Keratinocyte (primary cell): ENCODE results near the gene MOGAT2. TPM values are rescaled to one million over a fixed set of nuclear protein-coding genes. Genes with fewer than 3 reads are reported as not detected.

Experiments
- DNase-seq: peaks from one replicate; pipeline ENCODE4 v3.0.0-alpha.2; 2011; ENCODE audit warnings: low read depth, missing footprints, low spot score
- FAIRE-seq: peaks from 2 replicates; lab custom pipeline; 2011; peaks lifted over from hg19 to GRCh38; lab: Jason Lieb, UNC
- H2AFZ ChIP-seq: 2 replicates; pipeline ENCODE4 v1.6.0; 2012; ENCODE audit warnings: low read length, control low read depth, inconsistent platforms; ENCODE audit not compliant: control insufficient read depth
- H3K27ac ChIP-seq: 2 replicates; pipeline ENCODE4 v1.5.1; 2011; ENCODE audit warnings: low read length; ENCODE audit not compliant: control insufficient read depth, insufficient read depth
- H3K27me3 ChIP-seq: 3 replicates; pipeline ENCODE4 v1.6.0; 2011; ENCODE audit warnings: low read length; ENCODE audit not compliant: control insufficient read depth, insufficient read depth; ENCODE audit errors: extremely low read depth
- H3K36me3 ChIP-seq, 2 experiments: 2 replicates in 1 of 2; 3 replicates in 1 of 2; pipeline ENCODE4 v1.5.1; 2011; ENCODE audit warnings: low read length in 2 of 2, mild to moderate bottlenecking in 1 of 2; ENCODE audit not compliant: control insufficient read depth in 2 of 2, insufficient read depth in 2 of 2; ENCODE audit errors: extremely low read depth in 1 of 2
- H3K4me1 ChIP-seq: 3 replicates; pipeline ENCODE4 v1.5.1; 2011; ENCODE audit warnings: low read length; ENCODE audit not compliant: control insufficient read depth, insufficient read depth; ENCODE audit errors: extremely low read depth
- H3K4me2 ChIP-seq: 3 replicates; pipeline ENCODE4 v1.6.0; 2011; ENCODE audit warnings: low read depth, low read length; ENCODE audit not compliant: control insufficient read depth, insufficient read depth; ENCODE audit errors: extremely low read depth
- H3K4me3 ChIP-seq, 3 experiments: fragments of 200-600 bp in 1 of 3; sonication (generic) in 1 of 3; 2 replicates in 2 of 3; 3 replicates in 1 of 3; pipeline ENCODE4 v1.5.1; 2011 to 2016; ENCODE audit warnings: low read length in 3 of 3, mild to moderate bottlenecking in 3 of 3, control low read depth in 2 of 3, inconsistent platforms in 1 of 3, low read depth in 1 of 3, mixed read lengths in 1 of 3, mixed run types in 1 of 3, moderate library complexity in 1 of 3; ENCODE audit not compliant: control insufficient read depth in 2 of 3, insufficient read depth in 2 of 3; ENCODE audit errors: extremely low read depth in 1 of 3
- H3K79me2 ChIP-seq: 2 replicates; pipeline ENCODE4 v1.6.0; 2012; ENCODE audit warnings: low read length; ENCODE audit not compliant: control insufficient read depth, insufficient read depth
- H3K9ac ChIP-seq: 3 replicates; pipeline ENCODE4 v1.6.0; 2011; ENCODE audit warnings: low read length; ENCODE audit not compliant: control insufficient read depth, insufficient read depth; ENCODE audit errors: extremely low read depth
- H3K9me1 ChIP-seq: 3 replicates; pipeline ENCODE4 v1.6.0; 2011; ENCODE audit warnings: low read length; ENCODE audit not compliant: control insufficient read depth, insufficient read depth; ENCODE audit errors: extremely low read depth
- H3K9me3 ChIP-seq: 2 replicates; pipeline ENCODE4 v1.5.1; 2012; ENCODE audit warnings: low read depth, low read length; ENCODE audit not compliant: control insufficient read depth
- H4K20me1 ChIP-seq: 3 replicates; pipeline ENCODE4 v1.6.0; 2011; ENCODE audit warnings: low read length; ENCODE audit not compliant: control insufficient read depth, insufficient read depth; ENCODE audit errors: extremely low read depth
- EZH2 ChIP-seq: IDR thresholded peaks from one replicate; pipeline ENCODE4 v1.6.1; 2012; ENCODE audit warnings: inconsistent platforms, mild to moderate bottlenecking, low read length, moderate library complexity
- dilution Hi-C: fragments of 300-500 bp; cut with MboI; formaldehyde crosslinking; loops from one replicate; pipeline ENCODE4 v1.7.0; 2020; ENCODE audit warnings: low sequenced_read_pairs; ENCODE audit not compliant: extremely low pct_ligation_motif_present
- polyA plus RNA-seq, 5 experiments: library from polyadenylated mRNA; depleted of rRNA in 3 of 5; stranded (reverse) in 3 of 5; stranded (forward) in 1 of 5; unstranded in 1 of 5; fragments of >200 nt; gene quantifications; 1 replicate in 1 of 5; 2 replicates in 3 of 5; 3 replicates in 1 of 5; pipeline versions ENCODE4 v1.2.1 to v1.2.3, GENCODE V29; 2011 to 2012; ENCODE audit warnings: missing spikeins in 2 of 5, low read depth in 1 of 5, low replicate concordance in 1 of 5
- TF ChIP-seq, protein P1 (sequence below), 3 experiments: IDR thresholded peaks in 1 of 3; conservative IDR thresholded peaks in 1 of 3; optimal IDR thresholded peaks in 1 of 3; 2 replicates in 2 of 3; 3 replicates in 1 of 3; pipeline versions ENCODE3 to v1.5.1; 2011; ENCODE audit warnings: low read length in 3 of 3, mild to moderate bottlenecking in 3 of 3, moderate library complexity in 2 of 3, control low read depth in 1 of 3, inconsistent platforms in 1 of 3; ENCODE audit not compliant: insufficient read depth in 2 of 3; ENCODE audit errors: extremely low read depth in 1 of 3

MOGAT2 gene
- polyA plus RNA-seq, 1 donor (not counting 4 experiments of a cell fraction or from before 2014, with no cell fraction given) = not detected

DNA sequence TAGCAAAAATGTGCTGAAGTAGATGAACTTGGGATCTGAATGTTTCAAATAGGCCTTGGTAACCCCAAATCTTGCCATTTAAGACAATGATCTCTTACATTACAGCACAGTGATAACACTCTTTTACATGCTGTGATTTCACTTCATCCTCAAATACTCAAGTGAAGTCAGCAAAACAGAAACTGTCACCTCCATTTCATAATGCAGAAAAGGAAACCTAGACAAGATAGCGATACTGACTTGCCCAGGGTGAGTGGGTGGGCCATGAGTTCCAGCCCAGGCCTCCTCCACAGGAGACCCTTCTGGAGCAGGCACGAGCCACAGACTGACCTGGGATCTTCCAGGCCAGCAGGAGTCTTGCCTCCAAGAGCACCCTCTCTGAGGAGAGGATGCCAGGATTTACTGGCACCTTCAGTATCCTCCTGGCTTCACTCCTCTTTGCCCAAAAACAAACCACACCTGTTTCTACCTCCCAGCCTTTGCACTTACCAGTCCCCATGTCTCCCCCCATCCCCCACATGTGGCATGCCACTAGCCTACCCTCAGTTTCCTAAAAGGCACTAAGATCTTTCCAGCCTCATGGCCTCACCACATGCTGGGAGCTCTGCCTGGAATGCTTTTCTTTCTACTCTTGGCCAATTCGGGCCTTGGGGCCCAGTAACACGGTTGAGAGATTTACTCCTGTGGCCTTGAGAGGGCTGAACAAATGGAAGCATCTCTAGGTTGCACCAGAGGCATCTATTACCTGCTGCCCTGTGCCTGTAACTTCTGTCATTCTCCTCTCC lies 49.0 kb downstream of the MOGAT2 start:
- H3K79me2 ChIP-seq = no peaks in the 10 kb centered on the region
- DNase-seq = no peak
- no peak overlapping the region for H3K9ac ChIP-seq
- H3K4me1 ChIP-seq = peaks cover 9% of the 10 kb centered on the region
- H3K9me1 ChIP-seq = no peaks in the 10 kb centered on the region
- peaks cover 31% of the 10 kb centered on the region for H3K27me3 ChIP-seq
- no peak overlapping the region for H3K27ac ChIP-seq
- no peaks in the 10 kb centered on the region for H3K36me3 ChIP-seq
- no peak for FAIRE-seq
- H3K4me3 ChIP-seq = no peak overlapping the region
- no peak for TF ChIP-seq EZH2
- no peak overlapping the region for H3K4me2 ChIP-seq
- dilution Hi-C loops = no loop called here
- no peaks in the 10 kb centered on the region for H4K20me1 ChIP-seq
- no peak overlapping the region for H2AFZ ChIP-seq
- H3K9me3 ChIP-seq = no peaks in the 10 kb centered on the region

DNA sequence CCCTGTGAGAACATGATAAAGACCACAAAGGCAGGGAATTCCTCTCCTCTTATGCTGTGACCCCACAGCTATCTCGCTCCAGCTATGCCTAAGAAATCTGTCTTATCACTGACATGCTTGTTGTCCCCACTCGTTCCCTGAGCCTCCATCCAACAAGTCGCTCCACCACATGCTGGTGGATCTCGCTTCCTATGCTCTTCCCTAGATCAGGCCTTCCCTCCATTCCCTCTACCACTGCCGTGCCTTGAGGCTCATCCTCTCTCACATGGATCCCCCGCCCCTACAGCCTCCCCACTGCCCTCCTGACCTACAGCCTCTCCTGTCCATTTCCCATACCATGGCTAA lies 49.6 kb downstream of the MOGAT2 start:
- Histone ChIP-seq H3K27me3 (peaks cover 33% of the 10 kb centered on the region), H3K9me1 (no peaks in the 10 kb centered on the region), H3K36me3 (no peaks in the 10 kb centered on the region), H3K4me3 (no peak overlapping the region), H3K4me1 (peaks cover 9% of the 10 kb centered on the region), H3K79me2 (no peaks in the 10 kb centered on the region), H3K9ac (no peak overlapping the region), H3K27ac (no peak overlapping the region), H4K20me1 (no peaks in the 10 kb centered on the region), H3K4me2 (no peak overlapping the region), H2AFZ (no peak overlapping the region), H3K9me3 (no peaks in the 10 kb centered on the region)
- DNase-seq (no peak), FAIRE-seq (no peak)
- TF ChIP-seq, protein P1, sequence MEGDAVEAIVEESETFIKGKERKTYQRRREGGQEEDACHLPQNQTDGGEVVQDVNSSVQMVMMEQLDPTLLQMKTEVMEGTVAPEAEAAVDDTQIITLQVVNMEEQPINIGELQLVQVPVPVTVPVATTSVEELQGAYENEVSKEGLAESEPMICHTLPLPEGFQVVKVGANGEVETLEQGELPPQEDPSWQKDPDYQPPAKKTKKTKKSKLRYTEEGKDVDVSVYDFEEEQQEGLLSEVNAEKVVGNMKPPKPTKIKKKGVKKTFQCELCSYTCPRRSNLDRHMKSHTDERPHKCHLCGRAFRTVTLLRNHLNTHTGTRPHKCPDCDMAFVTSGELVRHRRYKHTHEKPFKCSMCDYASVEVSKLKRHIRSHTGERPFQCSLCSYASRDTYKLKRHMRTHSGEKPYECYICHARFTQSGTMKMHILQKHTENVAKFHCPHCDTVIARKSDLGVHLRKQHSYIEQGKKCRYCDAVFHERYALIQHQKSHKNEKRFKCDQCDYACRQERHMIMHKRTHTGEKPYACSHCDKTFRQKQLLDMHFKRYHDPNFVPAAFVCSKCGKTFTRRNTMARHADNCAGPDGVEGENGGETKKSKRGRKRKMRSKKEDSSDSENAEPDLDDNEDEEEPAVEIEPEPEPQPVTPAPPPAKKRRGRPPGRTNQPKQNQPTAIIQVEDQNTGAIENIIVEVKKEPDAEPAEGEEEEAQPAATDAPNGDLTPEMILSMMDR (optimal IDR thresholded peaks at IDR 0.05 in 1 of 3, IDR thresholded peaks at IDR 0.05 in 1 of 3, conservative IDR thresholded peaks at IDR 0.05 in 1 of 3; ENCODE audit: extremely low read depth in 1 of 3, insufficient read depth in 2 of 3, low read length in 3 of 3) = no peak
- no peak for TF ChIP-seq EZH2
- dilution Hi-C loops = no loop called here

DNA sequence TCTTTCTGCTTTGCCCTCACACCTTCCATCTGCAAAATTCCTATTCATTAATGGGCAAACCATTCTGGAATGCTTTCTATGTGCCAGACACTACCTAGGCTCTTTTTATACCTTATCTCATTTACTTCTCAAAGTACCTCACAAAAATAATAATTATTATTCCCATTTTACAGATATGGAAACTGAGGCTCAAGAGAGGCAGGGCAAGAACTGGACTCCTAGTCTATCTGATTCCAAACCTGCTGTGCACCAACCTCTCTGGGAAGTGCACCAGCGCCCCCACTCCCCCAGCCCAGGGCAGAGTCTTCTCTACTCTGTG lies 50.1 kb downstream of the MOGAT2 start:
- no peaks in the 10 kb centered on the region for H3K36me3 ChIP-seq
- no peak for FAIRE-seq
- TF ChIP-seq EZH2 = no peak
- TF ChIP-seq, protein P1 (optimal IDR thresholded peaks at IDR 0.05 in 1 of 3, IDR thresholded peaks at IDR 0.05 in 1 of 3, conservative IDR thresholded peaks at IDR 0.05 in 1 of 3; ENCODE audit: extremely low read depth in 1 of 3, insufficient read depth in 2 of 3, low read length in 3 of 3) = no peak
- no peak overlapping the region for H3K27ac ChIP-seq
- H3K9ac ChIP-seq = no peak overlapping the region
- peaks cover 33% of the 10 kb centered on the region for H3K27me3 ChIP-seq
- no peak for DNase-seq
- H3K9me1 ChIP-seq = no peaks in the 10 kb centered on the region
- H3K9me3 ChIP-seq = no peaks in the 10 kb centered on the region
- no peaks in the 10 kb centered on the region for H3K79me2 ChIP-seq
- no peak overlapping the region for H2AFZ ChIP-seq
- dilution Hi-C loops = no loop called here
- H3K4me2 ChIP-seq = peak overlapping the region; percentile 77
- H3K4me3 ChIP-seq = peak overlapping the region in 1 of 3 experiments; percentile 54
- H3K4me1 ChIP-seq = peaks cover 9% of the 10 kb centered on the region
- H4K20me1 ChIP-seq = no peaks in the 10 kb centered on the region
